Measurements from ENCODE around the gene PRAME.

GRCh38 chr22:22508274-22509176 lies 50.5 kb downstream of the PRAME start, which contains the start of gene ZNF280B:
- peak in 1 of 2 donors; percentile 14 for TF ChIP-seq POLR2A (IDR thresholded peaks at IDR 0.05)
- TF ChIP-seq CTCF (IDR thresholded peaks at IDR 0.05): peak in 2 of 4 experiments; percentile 37 to 62
- no peak for TF ChIP-seq EP300 (IDR thresholded peaks at IDR 0.05)
- TF ChIP-seq POLR2AphosphoS5 (IDR thresholded peaks at IDR 0.05): no peak

Measured in gastroesophageal sphincter (tissue), 3 donors.